H1 (cell line): ENCODE measurements around the gene ZNF202. TPM values are rescaled to one million over a fixed set of nuclear protein-coding genes. Genes with fewer than 3 reads are reported as not detected.

ENCODE experiments used
- CTCF ChIA-PET: fragments of 300-600 bp; sonication (Branson Sonifier 250); formaldehyde crosslinking; loops from one replicate; lab custom pipeline; 2021; ENCODE audit not compliant: partially characterized antibody; lab: Charles Lee
- POLR2A ChIA-PET: fragments of 300-600 bp; sonication (Branson Sonifier 250); formaldehyde crosslinking; loops from one replicate; lab custom pipeline; 2021; ENCODE audit warnings: inconsistent platforms; ENCODE audit not compliant: partially characterized antibody; lab: Charles Lee
- DNase-seq, 2 experiments: peaks; one replicate each; pipeline versions ENCODE4 v3.0.0 to v3.0.0-alpha.2; 2010 to 2022; ENCODE audit warnings: low spot score in 2 of 2, low read depth in 1 of 2, mixed read lengths in 1 of 2
- FAIRE-seq: peaks from 2 replicates; lab custom pipeline; 2011; peaks lifted over from hg19 to GRCh38; lab: Jason Lieb, UNC
- H2AFZ ChIP-seq: 2 replicates; pipeline ENCODE4 v1.8.1; 2012; ENCODE audit warnings: low read length, inconsistent platforms
- H2AK5ac ChIP-seq: 2 replicates; pipeline ENCODE4 v1.6.1; 2013; ENCODE audit warnings: low read depth, low read length
- H2BK120ac ChIP-seq: replicated peaks from 2 replicates; pipeline ENCODE3; 2013; ENCODE audit warnings: low read depth, low read length, inconsistent platforms
- H2BK12ac ChIP-seq: 2 replicates; pipeline ENCODE4 v1.6.1; 2013; ENCODE audit warnings: low read depth, low read length
- H2BK15ac ChIP-seq: 2 replicates; pipeline ENCODE4 v1.6.1; 2013; ENCODE audit warnings: low read length
- H2BK20ac ChIP-seq: 2 replicates; pipeline ENCODE4 v1.6.1; 2013; ENCODE audit warnings: low read length
- H2BK5ac ChIP-seq: 2 replicates; pipeline ENCODE4 v1.6.1; 2013; ENCODE audit warnings: low read depth, low read length
- H3K14ac ChIP-seq: 2 replicates; pipeline ENCODE4 v1.6.1; 2013; ENCODE audit warnings: inconsistent platforms; ENCODE audit not compliant: insufficient read length
- H3K18ac ChIP-seq: 2 replicates; pipeline ENCODE4 v1.6.1; 2013; ENCODE audit warnings: low read length; ENCODE audit errors: extremely low read depth
- H3K23ac ChIP-seq: 2 replicates; pipeline ENCODE4 v1.6.1; 2013; ENCODE audit warnings: inconsistent platforms; ENCODE audit not compliant: insufficient read length
- H3K23me2 ChIP-seq: 2 replicates; pipeline ENCODE4 v1.6.1; 2013; ENCODE audit warnings: low read depth, low read length
- H3K27ac ChIP-seq: 2 replicates; pipeline ENCODE4 v1.6.1; 2011; ENCODE audit warnings: low read depth, low read length, inconsistent platforms
- H3K27me3 ChIP-seq, 4 experiments: replicated peaks in 1 of 4; 1 replicate in 1 of 4; 2 replicates in 3 of 4; pipeline versions ENCODE4 v1.6.1 to v1.8.1; 2011 to 2013; ENCODE audit warnings: low read length in 3 of 4, mild to moderate bottlenecking in 3 of 4, inconsistent platforms in 2 of 4, mixed read lengths in 2 of 4, moderate library complexity in 1 of 4; ENCODE audit not compliant: control insufficient read depth in 3 of 4, insufficient read depth in 3 of 4; ENCODE audit errors: extremely low read depth in 1 of 4
- H3K36me3 ChIP-seq, 4 experiments: 2 replicates each; pipeline versions ENCODE4 v1.6.1 to v1.8.1; 2011 to 2013; ENCODE audit warnings: mild to moderate bottlenecking in 4 of 4, low read length in 3 of 4, moderate library complexity in 2 of 4, control low read depth in 1 of 4, inconsistent platforms in 1 of 4; ENCODE audit not compliant: insufficient read depth in 4 of 4, control insufficient read depth in 2 of 4
- H3K4ac ChIP-seq: replicated peaks from 2 replicates; pipeline ENCODE3; 2013; ENCODE audit warnings: low read length, low read depth, mixed read lengths, inconsistent platforms; ENCODE audit not compliant: insufficient read length
- H3K4me1 ChIP-seq, 4 experiments: replicated peaks in 1 of 4; 1 replicate in 1 of 4; 2 replicates in 3 of 4; pipeline versions ENCODE4 v1.6.1 to v1.8.1; 2011 to 2013; ENCODE audit warnings: low read length in 3 of 4, inconsistent platforms in 2 of 4, mixed read lengths in 1 of 4; ENCODE audit not compliant: insufficient read depth in 4 of 4, control insufficient read depth in 3 of 4
- H3K4me2 ChIP-seq, 2 experiments: 2 replicates each; pipeline versions ENCODE4 v1.6.1 to v1.8.1; 2011 to 2013; ENCODE audit warnings: low read depth in 2 of 2, low read length in 2 of 2, control low read depth in 1 of 2, inconsistent platforms in 1 of 2, mild to moderate bottlenecking in 1 of 2; ENCODE audit not compliant: insufficient read depth in 1 of 2
- H3K4me3 ChIP-seq, 4 experiments: fragments of 200-600, 300-600 bp in 1 of 4; sonication (generic), shearing (Covaris generic), sonication (Bioruptor Twin) in 1 of 4; 2 replicates each; pipeline versions ENCODE4 v1.5.1 to v1.8.1; 2011 to 2016; ENCODE audit warnings: low read length in 4 of 4, low read depth in 3 of 4, control low read depth in 2 of 4, inconsistent platforms in 2 of 4, mild to moderate bottlenecking in 2 of 4, mixed read lengths in 1 of 4, moderate library complexity in 1 of 4; ENCODE audit not compliant: insufficient read depth in 2 of 4; ENCODE audit errors: extremely low read depth in 1 of 4
- H3K56ac ChIP-seq: replicated peaks from 2 replicates; pipeline ENCODE3; 2013; ENCODE audit warnings: low read depth, mild to moderate bottlenecking, mixed read lengths, low read length, inconsistent platforms; ENCODE audit not compliant: insufficient read length
- H3K79me1 ChIP-seq: 2 replicates; pipeline ENCODE4 v1.6.1; 2013; ENCODE audit warnings: low read depth, low read length, control low read depth
- H3K79me2 ChIP-seq, 2 experiments: 2 replicates each; pipeline versions ENCODE4 v1.6.1 to v1.8.1; 2012 to 2013; ENCODE audit warnings: low read length in 2 of 2, mild to moderate bottlenecking in 2 of 2, inconsistent platforms in 1 of 2; ENCODE audit not compliant: insufficient read depth in 2 of 2, control insufficient read depth in 1 of 2
- H3K9ac ChIP-seq, 4 experiments: replicated peaks in 1 of 4; 1 replicate in 1 of 4; 2 replicates in 3 of 4; pipeline versions ENCODE4 v1.6.1 to v1.8.1; 2011 to 2013; ENCODE audit warnings: low read depth in 3 of 4, low read length in 3 of 4, control low read depth in 2 of 4, mild to moderate bottlenecking in 2 of 4, moderate library complexity in 2 of 4, inconsistent platforms in 1 of 4; ENCODE audit errors: extremely low read depth in 1 of 4
- H3K9me3 ChIP-seq, 2 experiments: 2 replicates each; pipeline versions ENCODE4 v1.6.1 to v1.8.1; 2012 to 2013; ENCODE audit warnings: mild to moderate bottlenecking in 2 of 2, moderate library complexity in 2 of 2, control low read depth in 1 of 2, inconsistent platforms in 1 of 2, low read depth in 1 of 2, low read length in 1 of 2, mixed read lengths in 1 of 2; ENCODE audit not compliant: insufficient read depth in 2 of 2
- H4K20me1 ChIP-seq, 2 experiments: replicated peaks in 1 of 2; 2 replicates each; pipeline versions ENCODE3 to v1.8.1; 2011 to 2013; ENCODE audit warnings: inconsistent platforms in 2 of 2, low read length in 2 of 2, mild to moderate bottlenecking in 1 of 2; ENCODE audit not compliant: insufficient read depth in 2 of 2, control insufficient read depth in 1 of 2
- H4K5ac ChIP-seq: 2 replicates; pipeline ENCODE4 v1.6.1; 2013; ENCODE audit warnings: low read length, low read depth, mixed read lengths, inconsistent platforms; ENCODE audit not compliant: insufficient read length
- H4K8ac ChIP-seq: 2 replicates; pipeline ENCODE4 v1.8.0; 2013; ENCODE audit warnings: mild to moderate bottlenecking, moderate library complexity, low read length, inconsistent platforms; ENCODE audit not compliant: insufficient read depth; ENCODE audit errors: extremely low read depth
- H4K91ac ChIP-seq: replicated peaks from 2 replicates; pipeline ENCODE3; 2013; ENCODE audit warnings: low read length, mixed read lengths, inconsistent platforms; ENCODE audit not compliant: insufficient read length
- RBBP5 ChIP-seq: IDR thresholded peaks from 2 replicates; pipeline ENCODE4 v1.7.1; 2012; ENCODE audit warnings: low read depth, mild to moderate bottlenecking, inconsistent platforms, low read length, moderate library complexity, borderline replicate concordance
- RNF2 ChIP-seq: fragments of 200-900, 300-1000 bp; sonication (generic); IDR thresholded peaks from 2 replicates; pipeline ENCODE4 v1.7.1; 2016; ENCODE audit warnings: borderline replicate concordance, low read depth, mild to moderate bottlenecking, antibody characterized with exemption, low read length; ENCODE audit not compliant: poor library complexity, severe bottlenecking; ENCODE audit errors: missing control alignments
- WGBS, 2 experiments: shearing (Covaris generic) in 1 of 2; methylation state at CpG; one replicate each; pipeline versions ENCODE4 v1.1.6 to v1.1.7; 2013 to 2015; ENCODE audit warnings: low lambda C conversion rate in 2 of 2, mixed read lengths in 2 of 2, inconsistent platforms in 1 of 2, low coverage in 1 of 2, missing lambda C conversion rate in 1 of 2; ENCODE audit not compliant: insufficient replicate concordance in 2 of 2, insufficient coverage in 1 of 2, insufficient read length in 1 of 2; ENCODE audit errors: extremely low coverage in 1 of 2, missing lambda C conversion rate in 1 of 2; 5-methylcytosine and 5-hydroxymethylcytosine counted together
- polyA plus RNA-seq, 7 experiments: library from polyadenylated mRNA; depleted of rRNA in 3 of 7; stranded (reverse) in 5 of 7; unstranded in 2 of 7; fragments of >200 nt in 5 of 7; fragments of 200-250 nt in 2 of 7; gene quantifications; 1 replicate in 5 of 7; 2 replicates in 1 of 7; 4 replicates in 1 of 7; pipeline versions ENCODE4 v1.2.1 to v1.2.3, GENCODE V29; 2011 to 2013; ENCODE audit warnings: missing spikeins in 2 of 7, mixed read lengths in 2 of 7
- total RNA-seq: library from RNA; stranded (reverse); fragmentation: NEBNext Ultra II Directional; extraction: Animal tissue kit (Norgen Biotek cat#: 25700); gene quantifications from 2 replicates; pipeline ENCODE4 v1.2.1, GENCODE V29; 2021
- TF ChIP-seq, protein P1 (sequence below): IDR thresholded peaks from 2 replicates; pipeline ENCODE4 v1.6.1; 2011; ENCODE audit warnings: low read length, improper control_type of control experiment
- TF ChIP-seq, protein P2 (sequence below): IDR thresholded peaks from 2 replicates; pipeline ENCODE4 v1.6.1; 2012; ENCODE audit warnings: inconsistent platforms

Gene ZNF202
- total and polyA plus RNA-seq, 2 of the 8 experiments (the other 6 are each of a cell fraction or from before 2014, with no cell fraction given) = 14.1 to 33.9 TPM

DNA sequence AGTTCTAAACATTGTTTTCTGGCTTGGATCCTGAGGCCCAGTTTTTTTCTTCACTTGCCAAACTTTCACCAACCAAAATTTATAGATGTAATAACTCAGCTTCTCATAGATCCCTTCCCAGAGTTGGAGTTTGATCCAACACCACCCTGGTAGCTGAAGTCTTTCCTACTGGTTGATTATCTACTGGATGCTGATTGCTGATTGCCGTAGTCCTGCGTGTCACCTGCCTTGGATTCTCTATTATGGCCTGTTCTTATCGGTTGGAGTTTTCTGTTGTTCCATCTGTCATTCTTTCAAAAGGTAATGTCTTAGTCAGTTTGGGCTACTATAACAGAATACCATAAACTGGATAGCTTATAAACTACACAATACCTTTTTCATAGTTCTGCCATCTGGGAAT lies 30.2 kb upstream of the ZNF202 start:
- Histone ChIP-seq H3K27me3 (no peaks in the 10 kb centered on the region), H4K5ac (no peak overlapping the region), H3K23ac (no peak overlapping the region), H4K91ac (peak overlapping the region; percentile 8), H3K56ac (no peak overlapping the region), H4K8ac (no peak overlapping the region), H2AK5ac (no peak overlapping the region), H2BK15ac (no peak overlapping the region), H3K4ac (no peak overlapping the region), H3K79me1 (no peaks in the 10 kb centered on the region), H2BK12ac (no peak overlapping the region), H3K27ac (no peak overlapping the region), H3K36me3 (no peaks in the 10 kb centered on the region; a peak in 1 of 8 replicates), H4K20me1 (no peaks in the 10 kb centered on the region), H3K79me2 (no peaks in the 10 kb centered on the region), H3K9ac (no peak overlapping the region), H2BK20ac (no peak overlapping the region; the same call in 1 of the 2 replicates), H3K14ac (no peak overlapping the region), H2BK5ac (no peak overlapping the region), H2BK120ac (no peak overlapping the region), H3K4me1 (peaks cover 0 to 18% (median 9%) of the 10 kb centered on the region in 4 experiments; a peak in 4 of 7 replicates), H3K4me2 (no peak overlapping the region), H3K9me3 (no peaks in the 10 kb centered on the region), H3K18ac (no peak overlapping the region), H3K23me2 (no peaks in the 10 kb centered on the region), H3K4me3 (no peak overlapping the region), H2AFZ (no peak overlapping the region)
- 94% methylated on average over 3 of the region's 3 CpGs; no CpG with 5 or more reads in 1 of the 2 experiments for WGBS, 2 experiments
- DNase-seq = no peak
- FAIRE-seq = no peak
- ChIA-PET CTCF (interaction anchor here (0.9 kb wide), 1 partner anchor 37 kb away, joined by 3 read pairs; no protein-coding TSS in a partner anchor), POLR2A (interaction anchor here (1.0 kb wide), 1 partner anchor 28 kb away, joined by 4 read pairs; no protein-coding TSS in a partner anchor)
- TF ChIP-seq RNF2 = no peak
- no peak for TF ChIP-seq RBBP5
- TF ChIP-seq, protein P1, sequence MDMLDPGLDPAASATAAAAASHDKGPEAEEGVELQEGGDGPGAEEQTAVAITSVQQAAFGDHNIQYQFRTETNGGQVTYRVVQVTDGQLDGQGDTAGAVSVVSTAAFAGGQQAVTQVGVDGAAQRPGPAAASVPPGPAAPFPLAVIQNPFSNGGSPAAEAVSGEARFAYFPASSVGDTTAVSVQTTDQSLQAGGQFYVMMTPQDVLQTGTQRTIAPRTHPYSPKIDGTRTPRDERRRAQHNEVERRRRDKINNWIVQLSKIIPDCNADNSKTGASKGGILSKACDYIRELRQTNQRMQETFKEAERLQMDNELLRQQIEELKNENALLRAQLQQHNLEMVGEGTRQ = no peak
- TF ChIP-seq, protein P2, sequence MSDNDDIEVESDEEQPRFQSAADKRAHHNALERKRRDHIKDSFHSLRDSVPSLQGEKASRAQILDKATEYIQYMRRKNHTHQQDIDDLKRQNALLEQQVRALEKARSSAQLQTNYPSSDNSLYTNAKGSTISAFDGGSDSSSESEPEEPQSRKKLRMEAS = no peak
